H9 (cell line): Measurements from ENCODE around the gene GSTA3. TPM values are rescaled to one million over a fixed set of nuclear protein-coding genes. Genes with fewer than 3 reads are reported as not detected.

Experiments
- DNase-seq: peaks from one replicate; pipeline ENCODE4 v3.0.0-alpha.2; 2017
- H2AFZ ChIP-seq: one replicate; pipeline ENCODE4 v1.6.1; 2013; ENCODE audit warnings: mild to moderate bottlenecking, low read length, control low read depth, moderate library complexity
- H2AK5ac ChIP-seq: 2 replicates; pipeline ENCODE4 v1.6.1; 2013; ENCODE audit warnings: low read length, control low read depth, mixed read lengths; ENCODE audit not compliant: insufficient read length
- H2BK120ac ChIP-seq: one replicate; pipeline ENCODE4 v1.6.1; 2013; ENCODE audit warnings: low read depth, mild to moderate bottlenecking, low read length, control low read depth, inconsistent platforms; ENCODE audit not compliant: poor library complexity, severe bottlenecking
- H2BK12ac ChIP-seq: 2 replicates; pipeline ENCODE4 v1.6.1; 2013; ENCODE audit warnings: low read length, control low read depth, mixed read lengths, low read depth; ENCODE audit not compliant: insufficient read length
- H2BK15ac ChIP-seq: 2 replicates; pipeline ENCODE4 v1.6.1; 2013; ENCODE audit warnings: low read depth, low read length, control low read depth
- H2BK20ac ChIP-seq: one replicate; pipeline ENCODE4 v1.6.1; 2013; ENCODE audit warnings: low read depth, mild to moderate bottlenecking, low read length, control low read depth, inconsistent platforms; ENCODE audit not compliant: poor library complexity, severe bottlenecking
- H2BK5ac ChIP-seq: 2 replicates; pipeline ENCODE4 v1.6.1; 2013; ENCODE audit warnings: low read length, control low read depth, mixed read lengths; ENCODE audit not compliant: insufficient read length
- H3K14ac ChIP-seq: 2 replicates; pipeline ENCODE4 v1.6.1; 2013; ENCODE audit warnings: low read length, control low read depth; ENCODE audit not compliant: insufficient read depth
- H3K18ac ChIP-seq: 2 replicates; pipeline ENCODE4 v1.6.1; 2013; ENCODE audit warnings: low read depth, mild to moderate bottlenecking, mixed read lengths, low read length, control low read depth; ENCODE audit not compliant: insufficient read length
- H3K23ac ChIP-seq: 2 replicates; pipeline ENCODE4 v1.6.1; 2013; ENCODE audit warnings: low read length, control low read depth, mixed read lengths, low read depth; ENCODE audit not compliant: insufficient read length
- H3K23me2 ChIP-seq: 2 replicates; pipeline ENCODE4 v1.6.1; 2013; ENCODE audit warnings: low read depth, mild to moderate bottlenecking, mixed read lengths, low read length, control low read depth; ENCODE audit not compliant: insufficient read length, poor library complexity, severe bottlenecking
- H3K27ac ChIP-seq: 2 replicates; pipeline ENCODE4 v1.5.1; 2013; ENCODE audit warnings: low read length, control low read depth, mixed read lengths, low read depth; ENCODE audit not compliant: insufficient read length
- H3K27me3 ChIP-seq: 2 replicates; pipeline ENCODE4 v1.6.1; 2013; ENCODE audit warnings: low read length, control low read depth, inconsistent platforms; ENCODE audit not compliant: insufficient read depth
- H3K4ac ChIP-seq: 2 replicates; pipeline ENCODE4 v1.6.1; 2013; ENCODE audit warnings: low read depth, mild to moderate bottlenecking, control low read depth, inconsistent platforms, low read length, moderate library complexity
- H3K4me1 ChIP-seq: 2 replicates; pipeline ENCODE4 v1.6.1; 2013; ENCODE audit warnings: low read length, control low read depth, inconsistent platforms; ENCODE audit not compliant: insufficient read depth
- H3K4me2 ChIP-seq: 2 replicates; pipeline ENCODE4 v1.6.1; 2013; ENCODE audit warnings: low read length, control low read depth, mixed read lengths; ENCODE audit not compliant: insufficient read length, insufficient read depth
- H3K56ac ChIP-seq: 2 replicates; pipeline ENCODE4 v1.6.1; 2013; ENCODE audit warnings: low read depth, mild to moderate bottlenecking, mixed read lengths, low read length, control low read depth; ENCODE audit not compliant: insufficient read length
- H3K79me1 ChIP-seq: 2 replicates; pipeline ENCODE4 v1.6.1; 2013; ENCODE audit warnings: low read depth, mild to moderate bottlenecking, moderate library complexity, low read length, control low read depth, inconsistent platforms; ENCODE audit not compliant: insufficient read depth, poor library complexity, severe bottlenecking
- H3K79me2 ChIP-seq: 2 replicates; pipeline ENCODE4 v1.6.1; 2013; ENCODE audit warnings: low read length, control low read depth, inconsistent platforms; ENCODE audit not compliant: insufficient read depth
- H3K9ac ChIP-seq: 2 replicates; pipeline ENCODE4 v1.6.1; 2013; ENCODE audit warnings: low read length, control low read depth, mixed read lengths; ENCODE audit not compliant: insufficient read length; ENCODE audit errors: extremely low read depth
- H3K9me3 ChIP-seq: one replicate; pipeline ENCODE4 v1.6.1; 2013; ENCODE audit warnings: low read depth, low read length, inconsistent platforms; ENCODE audit not compliant: control insufficient read depth
- H3T11ph ChIP-seq: one replicate; pipeline ENCODE4 v1.6.1; 2013; ENCODE audit warnings: mild to moderate bottlenecking, low read length, control low read depth, inconsistent platforms
- H4K20me1 ChIP-seq: one replicate; pipeline ENCODE4 v1.6.1; 2013; ENCODE audit not compliant: control insufficient read depth, insufficient read length, insufficient read depth
- H4K5ac ChIP-seq: 2 replicates; pipeline ENCODE4 v1.6.1; 2013; ENCODE audit warnings: low read depth, mild to moderate bottlenecking, mixed read lengths, low read length, control low read depth; ENCODE audit not compliant: insufficient read length
- H4K8ac ChIP-seq: replicated peaks from 2 replicates; pipeline ENCODE4 v1.6.1; 2013; ENCODE audit warnings: low read length, control low read depth, mixed read lengths, low read depth; ENCODE audit not compliant: insufficient read length
- H4K91ac ChIP-seq: 2 replicates; pipeline ENCODE4 v1.6.1; 2013; ENCODE audit warnings: low read depth, mild to moderate bottlenecking, moderate library complexity, mixed read lengths, low read length, control low read depth; ENCODE audit not compliant: insufficient read length
- H3K27ac Mint-ChIP-seq, 3 experiments: 2 replicates in 2 of 3; 3 replicates in 1 of 3; pipeline ENCODE4 v1.8.0; 2020 to 2021; ENCODE audit warnings: mixed read lengths in 3 of 3, mild to moderate bottlenecking in 1 of 3, moderate library complexity in 1 of 3
- H3K27me3 Mint-ChIP-seq: 2 replicates; pipeline ENCODE4 v1.8.0; 2021; ENCODE audit warnings: low read depth, mild to moderate bottlenecking, moderate library complexity, mixed read lengths
- H3K36me3 Mint-ChIP-seq, 3 experiments: 2 replicates in 2 of 3; 3 replicates in 1 of 3; pipeline ENCODE4 v1.8.0; 2020 to 2021; ENCODE audit warnings: low read depth in 3 of 3, mixed read lengths in 3 of 3; ENCODE audit not compliant: insufficient read depth in 1 of 3
- H3K4me1 Mint-ChIP-seq, 2 experiments: 2 replicates each; pipeline ENCODE4 v1.8.0; 2020; ENCODE audit warnings: mixed read lengths in 2 of 2
- H3K4me3 Mint-ChIP-seq, 2 experiments: 2 replicates in 1 of 2; 3 replicates in 1 of 2; pipeline ENCODE4 v1.8.0; 2020 to 2021; ENCODE audit warnings: mild to moderate bottlenecking in 2 of 2, mixed read lengths in 2 of 2, moderate library complexity in 1 of 2
- H3K9me3 Mint-ChIP-seq, 2 experiments: 2 replicates in 1 of 2; 3 replicates in 1 of 2; pipeline ENCODE4 v1.8.0; 2020; ENCODE audit warnings: mild to moderate bottlenecking in 2 of 2, mixed read lengths in 2 of 2, moderate library complexity in 1 of 2
- WGBS: extraction: QIAGEN DNeasy Blood & Tissue Kit; methylation state at CpG from one replicate; pipeline ENCODE4 v1.1.7; 2013; ENCODE audit warnings: missing lambda C conversion rate, low lambda C conversion rate, mixed read lengths; ENCODE audit not compliant: insufficient read length; ENCODE audit errors: extremely low coverage; 5-methylcytosine and 5-hydroxymethylcytosine counted together
- total RNA-seq: library from RNA; stranded (reverse); gene quantifications from 2 replicates; pipeline ENCODE4 v1.2.1, GENCODE V29; 2021
- TF ChIP-seq, protein P1 (sequence below): fragments of 200-600 bp; sonication (generic); conservative IDR thresholded peaks from 3 replicates; pipeline ENCODE4 v1.8.0; 2021; ENCODE audit warnings: antibody characterized with exemption, mild to moderate bottlenecking

The GSTA3 gene
- total RNA-seq, 1 experiment from 2014 or later = not detected

DNA sequence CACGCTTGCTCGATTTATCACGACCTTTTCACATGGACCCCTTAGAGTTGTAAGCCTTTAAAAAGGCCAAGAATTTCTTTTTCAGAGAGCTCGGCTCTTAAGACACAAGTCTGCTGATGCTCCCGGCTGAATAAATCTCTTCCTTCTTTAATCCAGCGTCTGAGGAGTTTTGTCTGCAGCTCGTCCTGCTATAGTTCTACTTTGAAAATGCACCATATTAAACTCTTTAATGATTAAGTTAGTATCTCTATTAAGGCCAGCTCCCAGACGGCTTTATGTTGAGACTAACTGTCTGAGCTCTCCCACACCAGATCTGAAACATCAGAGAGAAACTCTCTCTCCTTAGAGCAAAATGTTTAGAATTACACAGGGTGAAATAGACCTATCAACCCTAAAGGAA is 18.0 kb upstream of the GSTA3 start:
- no peak overlapping the region for H2AFZ ChIP-seq
- H3K9me3 Mint-ChIP-seq = peaks cover 7 to 17% of the 10 kb centered on the region in 2 experiments

More for the DNA sequence above, 18.0 kb upstream of the GSTA3 start:
- H3K27ac Mint-ChIP-seq = 0 out of 7 replicates have a peak overlapping the region, but pooled peaks of 1 of the 3 experiments have one; percentile 10
- Histone ChIP-seq H3T11ph (no peak overlapping the region), H2BK20ac (no peak overlapping the region), H4K8ac (no peak overlapping the region), H4K91ac (no peak overlapping the region), H3K23me2 (no peaks in the 10 kb centered on the region), H2BK5ac (no peak overlapping the region), H4K20me1 (no peaks in the 10 kb centered on the region), H3K9ac (no peak overlapping the region), H2BK15ac (no peak overlapping the region), H3K79me1 (no peaks in the 10 kb centered on the region), H3K4me1 (peaks cover 3% of the 10 kb centered on the region; the same call in 1 of the 2 replicates), H3K56ac (no peak overlapping the region), H3K4ac (no peak overlapping the region), H4K5ac (no peak overlapping the region), H3K9me3 (no peaks in the 10 kb centered on the region), H3K79me2 (no peaks in the 10 kb centered on the region), H2BK120ac (no peak overlapping the region), H2BK12ac (no peak overlapping the region), H3K4me2 (no peak overlapping the region), H3K18ac (no peak overlapping the region), H3K14ac (no peak overlapping the region), H2AK5ac (no peak overlapping the region), H3K27ac (no peak overlapping the region), H3K23ac (no peak overlapping the region), H3K27me3 (no peaks in the 10 kb centered on the region)
- no peak overlapping the region for H3K4me3 Mint-ChIP-seq
- DNase-seq = no peak
- peaks cover 3 to 27% (median 8%) of the 10 kb centered on the region in 3 experiments; a peak in 5 of 7 replicates for H3K36me3 Mint-ChIP-seq
- H3K27me3 Mint-ChIP-seq = peaks cover 6% of the 10 kb centered on the region
- WGBS = no CpG with 5 or more reads among the region's 8 CpGs
- H3K4me1 Mint-ChIP-seq = peaks cover 46 to 50% of the 10 kb centered on the region in 2 experiments
- TF ChIP-seq, protein P1, sequence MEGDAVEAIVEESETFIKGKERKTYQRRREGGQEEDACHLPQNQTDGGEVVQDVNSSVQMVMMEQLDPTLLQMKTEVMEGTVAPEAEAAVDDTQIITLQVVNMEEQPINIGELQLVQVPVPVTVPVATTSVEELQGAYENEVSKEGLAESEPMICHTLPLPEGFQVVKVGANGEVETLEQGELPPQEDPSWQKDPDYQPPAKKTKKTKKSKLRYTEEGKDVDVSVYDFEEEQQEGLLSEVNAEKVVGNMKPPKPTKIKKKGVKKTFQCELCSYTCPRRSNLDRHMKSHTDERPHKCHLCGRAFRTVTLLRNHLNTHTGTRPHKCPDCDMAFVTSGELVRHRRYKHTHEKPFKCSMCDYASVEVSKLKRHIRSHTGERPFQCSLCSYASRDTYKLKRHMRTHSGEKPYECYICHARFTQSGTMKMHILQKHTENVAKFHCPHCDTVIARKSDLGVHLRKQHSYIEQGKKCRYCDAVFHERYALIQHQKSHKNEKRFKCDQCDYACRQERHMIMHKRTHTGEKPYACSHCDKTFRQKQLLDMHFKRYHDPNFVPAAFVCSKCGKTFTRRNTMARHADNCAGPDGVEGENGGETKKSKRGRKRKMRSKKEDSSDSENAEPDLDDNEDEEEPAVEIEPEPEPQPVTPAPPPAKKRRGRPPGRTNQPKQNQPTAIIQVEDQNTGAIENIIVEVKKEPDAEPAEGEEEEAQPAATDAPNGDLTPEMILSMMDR = no peak
